ENCODE data around the gene OR6J1. TPM values are rescaled to one million over a fixed set of nuclear protein-coding genes. Genes with fewer than 3 reads are reported as not detected.

OR6J1 gene
- total RNA-seq, result under 1 TPM in 1 of 2 donors, not detected in 1; under 0.01 TPM

DNA sequence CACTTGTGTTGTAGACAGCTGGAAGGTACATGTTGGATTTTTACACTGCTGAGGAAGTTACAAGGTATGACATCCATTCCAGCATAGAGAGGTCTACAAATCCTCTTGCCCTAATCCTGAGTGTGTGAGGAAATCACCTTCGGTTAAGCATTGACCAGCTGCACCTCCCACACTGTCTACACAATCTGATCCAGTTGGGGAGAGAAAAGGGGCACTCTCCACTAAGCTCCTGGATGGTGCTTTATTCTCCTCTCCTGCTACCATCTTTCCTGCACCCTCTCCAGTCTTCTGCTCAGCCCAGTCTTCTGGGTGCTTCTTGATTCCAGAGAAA is at the start of gene OR6J1:
Gene OR6J1, minus strand, starts transcription at position 48 of the 331 bp plus-strand sequence. CDS start 9,541 bp downstream, outside the sequence.

DNA sequence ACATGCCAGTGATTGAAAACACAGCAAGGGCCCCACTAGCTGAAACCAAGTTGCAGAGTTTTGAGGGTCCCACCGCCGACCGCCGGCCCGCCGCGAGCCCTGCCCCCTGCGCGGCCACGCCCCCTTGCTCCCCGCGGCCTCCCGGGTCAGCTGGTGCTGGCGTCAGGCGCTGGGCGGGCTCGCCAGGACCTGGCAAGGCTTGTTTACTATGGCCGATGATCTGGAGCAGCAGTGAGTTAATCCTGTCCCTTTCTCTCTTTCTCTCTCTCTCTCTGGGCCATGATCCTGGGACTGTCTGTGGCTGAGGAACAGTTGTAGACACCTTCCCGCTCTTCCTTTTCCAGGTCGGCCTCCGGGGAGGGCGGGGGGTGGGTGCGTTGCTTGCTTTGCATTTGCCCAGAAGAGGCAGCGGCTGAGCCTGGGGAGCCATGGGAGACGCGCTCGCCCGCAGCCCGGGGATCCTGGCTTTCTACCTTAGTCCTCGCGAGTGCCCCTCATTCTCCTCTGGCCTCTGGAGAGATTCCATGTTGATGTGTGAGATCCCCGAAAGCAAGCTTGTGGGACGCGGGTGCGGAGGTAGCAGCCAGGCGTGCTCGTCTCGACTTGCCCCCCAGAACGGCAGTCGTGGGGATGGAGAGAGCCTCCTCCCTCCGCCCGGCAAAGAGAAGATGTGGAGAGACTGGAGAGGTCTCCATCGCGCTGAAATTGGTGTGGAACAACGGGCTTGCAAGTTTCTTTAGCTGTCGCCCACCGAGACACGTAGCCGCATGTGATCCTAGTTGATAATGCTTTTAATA is 45.9 kb downstream of the OR6J1 start, which contains the start of gene ABHD4:
Gene ABHD4, plus strand, starts transcription at position 202 of the 797 bp plus-strand sequence. Its CDS starts 7 bp downstream, at position 209.

DNA sequence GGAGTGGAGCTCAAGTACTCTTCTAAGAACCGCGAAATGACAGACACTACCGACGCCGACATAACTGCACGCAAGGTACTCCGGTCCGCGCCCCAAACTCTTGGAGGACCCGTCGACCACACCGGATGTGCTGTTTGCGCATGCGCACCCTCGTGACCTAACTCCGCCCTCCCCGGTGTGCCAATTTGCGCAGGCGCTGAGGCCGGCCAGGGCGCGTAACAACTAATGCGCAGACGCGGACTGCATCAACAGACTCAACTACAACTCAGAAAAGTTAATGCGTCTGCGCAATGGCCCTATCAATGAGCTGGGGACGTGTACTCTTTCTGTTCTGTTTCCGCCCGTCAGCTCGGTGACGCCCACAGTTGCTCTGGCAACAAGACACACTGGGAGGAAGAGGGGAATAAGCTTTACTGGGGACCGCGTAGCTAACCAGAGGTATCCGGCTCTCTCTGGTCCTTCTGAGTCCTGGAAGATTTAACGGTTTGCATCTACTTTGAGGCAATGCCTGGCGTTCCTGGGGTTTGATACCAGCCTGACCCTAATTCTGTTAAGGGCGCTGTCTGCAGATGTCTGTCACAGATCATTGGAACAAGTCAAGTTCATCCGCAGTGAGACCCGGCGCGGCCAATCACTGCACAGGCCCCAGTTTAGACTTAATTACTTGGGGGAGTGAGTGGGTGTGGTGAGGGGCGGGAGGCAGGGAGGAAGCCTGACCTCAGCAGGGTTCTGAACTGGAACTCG is 54.9 kb downstream of the OR6J1 start, which contains the start of gene DAD1:
Gene DAD1, minus strand, starts transcription at position 129 of the 744 bp plus-strand sequence. Its CDS starts 67 bp downstream, at position 62.

Other genes starting within 250 kb of the OR6J1 start
- 100 to 1,000 TPM; 312 to 322 TPM for gene DAD1, start 55.1 kb downstream of the OR6J1 start, total RNA-seq
- 10 to 100 TPM; 13.3 to 25.1 TPM for gene ABHD4, start 46.1 kb downstream of the OR6J1 start, total RNA-seq
- 10 to 100 TPM; 60.9 to 73.9 TPM for gene OXA1L, start 122.3 kb upstream of the OR6J1 start, total RNA-seq
- 1 to 10 TPM in 1 of 2 donors, under 1 TPM in 1; 0.34 to 1.7 TPM for gene SLC7A7, start 171.1 kb upstream of the OR6J1 start, total RNA-seq
- gene MRPL52, start 185.5 kb upstream of the OR6J1 start, total RNA-seq, result 10 to 100 TPM; 35.1 to 38.3 TPM
- gene MMP14, start 192.2 kb upstream of the OR6J1 start, total RNA-seq, result 100 to 1,000 TPM; 336 to 370 TPM
- gene LRP10, start 227.4 kb upstream of the OR6J1 start, total RNA-seq, result 10 to 100 TPM; 68.9 to 80.5 TPM
- under 1 TPM in 1 of 2 donors, not detected in 1; under 0.01 TPM for gene REM2, start 238.9 kb upstream of the OR6J1 start, total RNA-seq